ENCODE measurements around the gene CNTNAP5. TPM values are rescaled to one million over a fixed set of nuclear protein-coding genes. Genes with fewer than 3 reads are reported as not detected.

CNTNAP5 gene
- total RNA-seq, 1 donor from 2014 or later = 41.0 TPM

DNA sequence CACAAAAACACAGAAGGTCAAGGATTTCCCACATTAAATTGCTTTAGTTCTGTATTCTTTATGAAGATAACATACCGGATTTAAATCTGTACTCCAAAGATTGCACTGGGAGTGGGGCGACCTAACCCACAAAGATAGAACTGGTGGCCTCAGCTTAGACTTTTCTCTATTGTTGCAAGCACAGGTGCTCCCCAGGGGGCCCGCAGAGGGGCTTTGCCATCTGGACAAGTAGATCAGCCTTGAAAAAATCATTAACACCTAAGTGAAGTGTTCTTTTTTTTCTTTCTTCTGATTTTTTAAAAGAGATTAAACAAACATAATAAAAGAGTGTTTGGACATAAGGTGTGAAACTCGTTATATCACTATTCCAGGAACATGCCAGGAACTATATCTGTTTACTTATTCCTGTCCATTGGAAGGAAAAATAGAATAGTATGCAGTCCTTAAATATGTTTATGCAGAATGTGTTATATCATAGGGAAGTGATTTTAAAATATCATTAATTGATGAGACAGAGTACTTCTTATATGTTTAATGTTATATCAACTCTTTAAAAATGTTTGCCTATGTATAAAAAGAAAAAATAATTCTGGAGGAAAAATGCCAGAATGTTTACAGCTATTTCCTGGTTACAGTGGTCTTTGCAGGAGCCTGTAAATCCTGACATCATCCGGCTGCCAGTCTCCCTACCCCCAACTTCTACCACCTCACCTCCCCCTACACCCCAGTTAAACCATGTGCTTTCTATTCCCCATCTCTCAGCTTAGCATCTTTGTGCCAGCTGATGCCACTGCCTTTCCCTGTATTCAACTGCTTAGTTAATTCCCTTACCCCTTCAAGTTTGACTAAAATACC lies 679.2 kb downstream of the CNTNAP5 start:
- DNase-seq = no peak

DNA sequence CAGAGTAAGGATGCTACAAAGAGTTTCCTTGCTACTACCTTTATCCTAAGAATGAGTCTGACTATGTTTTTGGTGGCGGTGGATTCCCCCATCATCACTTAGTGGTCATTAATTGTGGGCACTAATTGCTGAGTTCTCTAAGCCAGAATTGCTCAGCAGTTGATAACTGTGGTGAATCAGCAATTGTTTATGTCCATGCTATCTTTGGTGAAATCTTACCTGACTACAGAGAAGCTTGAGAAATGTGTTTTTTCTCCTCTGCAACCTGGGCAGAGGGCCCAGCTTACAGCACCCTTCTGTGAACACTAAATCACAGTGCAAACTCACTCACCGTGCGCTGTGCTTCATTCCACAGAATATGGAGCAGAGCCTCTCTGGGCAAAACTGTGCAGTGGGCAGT lies 683.6 kb downstream of the CNTNAP5 start:
- no peak for DNase-seq

DNA sequence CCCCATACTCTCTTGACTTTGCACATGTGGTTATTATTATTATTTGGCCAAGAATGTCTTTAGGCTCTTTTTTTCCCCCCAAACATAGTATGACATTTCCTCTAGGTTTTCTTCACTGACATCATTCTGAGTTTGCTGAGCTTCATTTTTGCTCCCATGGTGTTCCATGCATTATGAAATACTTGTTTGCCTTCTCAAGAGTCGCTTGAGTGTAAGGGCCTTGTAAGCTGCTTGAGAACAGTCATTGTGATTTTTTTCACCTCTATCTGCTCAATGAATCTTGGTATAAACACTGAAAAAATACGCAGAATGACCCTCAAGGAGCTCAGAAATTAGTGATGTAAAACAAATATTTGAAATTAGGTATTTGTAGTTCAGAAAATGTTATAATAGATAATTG lies 688.9 kb downstream of the CNTNAP5 start:
- DNase-seq = no peak

GRCh38 chr2:124725187-124725586 lies 700.1 kb downstream of the CNTNAP5 start:
- no peak for DNase-seq

GRCh38 chr2:124740636-124741035 lies 715.5 kb downstream of the CNTNAP5 start:
- no peak for DNase-seq

- DNase-seq = no peak
Measured at GRCh38 chr2:124753842-124754241, 728.8 kb downstream of the CNTNAP5 start.

DNA sequence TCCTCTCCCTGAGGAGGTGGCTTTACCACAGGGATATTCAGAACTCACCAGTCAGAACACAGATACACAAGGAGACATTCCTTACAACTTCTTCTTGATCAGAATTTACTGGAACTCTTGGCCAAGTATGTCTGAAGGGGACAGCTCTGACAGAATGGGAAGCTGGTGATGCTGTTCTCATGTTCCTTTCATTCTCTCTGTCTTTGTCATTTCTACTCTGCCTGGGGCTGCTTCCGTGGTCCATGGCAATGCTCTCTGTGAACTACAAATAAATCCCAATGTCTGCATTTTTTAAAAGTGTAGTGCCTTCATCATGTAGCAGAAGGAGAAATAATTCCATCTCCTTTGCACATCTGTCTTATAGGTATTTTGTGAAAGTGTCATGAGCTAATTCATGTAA lies 730.3 kb downstream of the CNTNAP5 start:
- DNase-seq = no peak

DNA sequence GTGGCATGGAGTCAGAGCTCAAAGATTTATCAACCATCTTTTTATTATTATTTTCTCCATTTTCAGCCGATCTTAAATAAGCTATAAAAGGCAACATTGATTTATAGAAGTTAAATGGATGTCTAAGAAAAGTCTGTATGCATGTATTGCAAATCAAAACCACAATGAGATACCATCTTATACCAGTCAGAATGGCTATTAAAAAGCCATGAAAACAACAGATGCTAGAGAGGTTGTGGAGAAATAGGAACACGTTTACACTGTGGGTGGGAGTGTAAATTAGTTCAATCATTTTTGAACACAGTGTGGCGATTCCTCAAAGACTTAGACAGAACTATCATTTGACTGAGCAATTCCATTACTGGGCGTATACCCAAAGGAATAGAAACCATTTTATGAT lies 731.0 kb downstream of the CNTNAP5 start:
- DNase-seq = no peak

DNA sequence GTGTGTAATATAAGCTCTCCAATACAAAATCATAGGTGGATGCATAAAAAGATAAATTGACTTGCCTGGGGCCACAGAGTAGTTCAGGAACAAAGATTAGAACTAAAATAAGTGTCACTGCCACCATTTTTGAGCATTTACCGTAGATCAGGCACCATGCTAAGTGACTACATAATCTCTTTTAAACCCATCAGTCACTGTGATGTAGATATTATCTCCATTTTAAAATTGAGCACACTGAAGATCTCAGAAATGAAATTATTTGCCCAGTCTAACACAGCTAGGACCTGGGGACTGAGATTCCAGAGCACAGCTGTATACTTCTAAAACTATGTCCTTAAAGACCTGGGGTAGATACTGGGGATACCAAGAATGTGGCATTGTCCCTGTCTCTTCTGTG lies 737.3 kb downstream of the CNTNAP5 start:
- no peak for DNase-seq

DNA sequence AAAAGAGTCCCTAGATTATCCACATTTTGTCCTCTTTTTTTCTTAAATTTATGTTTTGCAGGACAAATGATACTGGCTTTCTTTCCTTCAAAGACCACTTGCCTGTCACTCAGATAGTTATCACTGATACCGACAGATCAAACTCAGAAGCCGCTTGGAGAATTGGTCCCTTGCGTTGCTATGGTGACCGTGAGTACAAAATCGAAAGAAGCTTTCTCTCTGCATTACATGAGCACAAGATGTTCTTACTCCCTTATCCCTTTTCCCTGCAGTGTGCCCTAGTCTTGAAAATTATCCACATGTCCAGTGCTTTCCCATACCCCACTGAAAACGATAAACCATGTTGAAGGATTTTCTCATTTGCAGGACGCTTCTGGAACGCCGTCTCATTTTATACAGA lies 738.5 kb downstream of the CNTNAP5 start:
- peak; percentile 22 for DNase-seq

DNA sequence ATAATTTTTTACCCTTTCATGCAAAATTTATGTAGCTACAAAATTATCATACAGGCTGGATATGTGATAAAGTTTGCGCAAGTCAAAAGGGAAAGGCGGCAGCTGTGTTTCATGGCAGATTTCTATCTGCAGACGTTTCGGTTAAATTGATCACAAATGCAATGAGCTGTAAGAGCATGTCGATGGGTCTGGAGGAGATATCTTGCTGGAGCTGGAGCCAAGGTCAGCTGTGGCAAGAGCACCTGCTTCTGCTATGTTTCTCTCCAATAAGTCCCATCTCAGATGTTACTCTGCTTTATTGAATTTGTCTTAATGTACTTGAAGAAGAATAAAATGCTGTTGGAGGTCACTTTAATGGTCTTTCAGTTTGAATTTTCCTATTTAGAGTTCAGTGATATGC lies 749.7 kb downstream of the CNTNAP5 start:
- no peak for DNase-seq

DNA sequence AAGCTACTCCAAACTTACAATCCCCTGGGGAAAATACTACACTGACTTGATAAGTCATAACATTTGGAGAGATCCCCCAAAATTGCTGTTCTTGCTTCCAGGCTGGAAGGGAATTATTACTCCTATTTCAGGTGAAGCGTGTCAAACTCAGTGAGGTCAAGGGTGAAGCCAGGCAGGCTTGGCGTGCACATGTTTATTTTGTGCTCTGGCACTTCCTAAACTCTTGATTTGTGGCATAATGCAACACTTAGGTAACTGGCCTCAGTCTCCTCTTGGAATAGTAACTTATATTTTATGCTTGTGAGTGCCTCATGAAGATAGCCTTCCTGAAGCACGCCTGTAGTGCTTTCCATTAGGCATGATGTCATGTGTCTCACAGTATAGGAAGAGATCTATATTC lies 751.2 kb downstream of the CNTNAP5 start:
- DNase-seq = no peak

DNA sequence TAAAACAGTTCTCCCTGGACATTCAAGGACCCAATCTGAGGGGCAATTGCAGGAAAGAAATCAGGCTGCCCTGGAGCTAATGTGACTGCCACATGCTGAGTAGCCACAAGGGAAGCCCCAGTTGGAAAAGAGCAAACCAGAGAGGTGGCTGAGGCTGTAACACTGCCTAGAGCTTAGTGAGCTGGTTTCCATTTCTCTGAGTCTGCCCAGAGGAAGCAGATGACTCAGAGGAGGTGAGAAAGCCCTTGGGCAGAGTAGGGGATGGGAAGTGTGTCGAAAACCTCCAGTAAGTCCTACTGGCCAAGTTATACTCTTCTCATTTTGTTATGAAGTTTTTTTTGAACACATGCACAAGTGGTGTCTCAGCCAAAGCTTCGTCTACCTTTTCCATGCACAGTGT lies 753.0 kb downstream of the CNTNAP5 start:
- DNase-seq = peak; percentile 9

DNA sequence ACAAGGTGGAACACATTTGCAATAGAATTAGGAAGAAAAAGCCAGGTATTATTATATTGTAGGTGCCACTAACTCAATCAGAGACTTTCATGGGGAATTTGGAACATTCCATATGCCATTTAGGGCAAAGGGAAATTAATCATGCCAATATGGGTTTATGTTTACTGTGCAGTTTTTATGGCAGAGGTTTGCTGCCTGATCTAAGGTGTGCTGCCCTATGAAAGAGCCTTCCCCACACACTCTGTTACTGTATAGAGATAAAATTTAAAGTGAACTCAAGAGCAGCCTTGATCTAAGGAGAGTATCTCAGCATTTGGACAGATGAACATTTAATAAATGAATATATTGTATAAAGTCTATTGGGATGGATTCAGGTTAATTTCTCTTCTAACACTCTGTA lies 771.6 kb downstream of the CNTNAP5 start:
- no peak for DNase-seq

DNA sequence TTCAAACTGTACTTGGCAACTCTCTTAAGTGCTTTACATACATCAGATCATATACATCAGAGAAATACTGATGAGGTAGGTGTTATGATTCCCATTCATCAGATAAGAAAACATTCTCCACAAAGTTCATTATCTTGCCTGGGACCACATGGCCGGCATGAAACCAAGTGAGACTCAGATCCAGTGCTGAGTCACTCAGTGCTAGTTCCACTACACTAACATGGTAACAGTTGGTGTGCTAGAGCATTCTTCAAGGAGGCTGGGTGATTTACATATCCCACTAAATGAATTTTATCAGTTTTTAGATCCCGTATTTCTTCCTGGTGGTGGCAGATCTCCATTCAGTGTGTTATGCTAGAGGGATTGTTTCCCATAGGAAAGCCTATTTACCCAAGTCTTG lies 772.0 kb downstream of the CNTNAP5 start:
- no peak for DNase-seq

DNA sequence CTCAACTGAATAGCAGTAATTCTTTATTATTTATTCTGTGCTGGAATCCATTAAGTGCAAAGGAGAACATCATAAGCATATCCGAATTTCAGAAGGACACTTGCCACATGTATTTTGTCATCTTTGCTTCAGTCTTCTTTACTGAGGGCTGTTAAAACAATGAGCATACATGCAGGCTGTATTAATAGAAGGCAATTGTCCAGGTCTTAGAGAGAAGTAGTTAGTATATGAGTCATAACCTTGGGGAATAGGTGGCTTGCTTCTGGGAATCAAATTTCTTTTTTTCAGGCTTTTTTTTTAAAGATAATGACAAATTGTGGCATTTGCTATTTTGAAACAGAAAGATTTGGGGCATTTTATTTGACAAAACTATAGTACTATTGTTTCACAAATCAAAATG lies 773.5 kb downstream of the CNTNAP5 start:
- no peak for DNase-seq

DNA sequence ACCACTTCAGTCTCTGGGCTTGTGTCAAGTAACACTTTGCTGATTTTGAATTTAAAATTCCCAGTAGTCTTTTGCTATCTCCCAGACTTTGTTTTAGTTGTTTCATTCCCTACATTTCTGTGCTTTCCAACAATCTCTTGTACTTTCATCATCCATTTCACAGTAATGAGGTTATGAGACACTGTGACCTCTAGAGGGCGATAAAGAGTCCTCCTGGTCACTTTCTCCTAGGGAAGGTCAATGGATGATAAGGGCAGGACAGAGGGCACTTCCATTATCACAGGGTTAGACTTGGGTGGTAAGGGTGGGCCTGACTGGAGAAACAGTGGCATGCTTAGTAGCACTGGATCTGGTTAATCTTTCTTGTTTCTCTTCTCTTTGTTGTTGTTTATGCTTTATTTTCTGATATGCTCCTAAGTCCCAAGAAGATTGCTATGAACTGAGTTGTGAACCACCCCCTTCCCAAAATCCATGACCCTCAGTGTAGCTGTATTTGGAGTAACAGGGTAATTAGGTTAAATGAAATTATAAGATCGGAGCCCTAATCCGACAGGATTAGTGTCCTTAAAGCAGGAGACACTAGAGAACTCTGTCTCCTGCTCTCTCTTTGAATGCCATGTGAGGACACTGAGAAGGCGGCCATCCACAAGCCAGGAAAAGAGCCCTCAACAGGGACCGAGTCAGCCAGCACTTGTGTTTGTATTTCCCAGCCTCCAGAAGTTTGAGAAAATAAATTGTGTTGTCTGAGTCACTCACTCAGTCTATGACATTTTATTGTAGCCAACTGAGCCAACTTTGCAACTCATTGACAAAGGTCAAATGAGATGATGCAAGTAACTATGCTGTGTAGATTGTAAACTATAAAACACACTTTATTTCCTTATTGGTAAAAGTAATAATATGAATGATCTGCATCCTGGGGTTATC lies 779.2 kb downstream of the CNTNAP5 start:
- no peak for DNase-seq

- no peak for DNase-seq
Measured at GRCh38 chr2:124805060-124805459, 780.0 kb downstream of the CNTNAP5 start.

DNA sequence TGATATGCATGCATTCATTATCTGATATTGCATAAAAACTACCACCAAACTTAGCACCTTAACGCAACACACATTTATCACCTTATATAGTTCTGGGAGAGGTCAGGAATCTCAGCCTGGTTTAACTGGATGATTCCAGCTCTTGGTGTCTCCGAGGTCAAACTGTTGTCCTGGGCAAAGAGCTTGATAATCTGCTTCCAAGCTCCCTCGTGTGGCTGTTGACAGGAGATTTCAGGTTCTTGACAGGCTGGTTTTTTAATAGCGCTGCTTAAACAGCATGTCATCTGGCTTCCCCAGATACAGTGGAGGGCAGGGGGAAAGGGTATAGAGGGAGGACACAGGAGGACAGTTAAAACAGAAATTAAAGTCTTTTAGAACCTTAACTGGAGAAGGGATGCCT lies 785.0 kb downstream of the CNTNAP5 start:
- peak; percentile 8 for DNase-seq

GRCh38 chr2:124814968-124815745 lies 790.1 kb downstream of the CNTNAP5 start:
- DNase-seq = no peak

GRCh38 chr2:124816007-124816406 lies 790.9 kb downstream of the CNTNAP5 start:
- DNase-seq = no peak

DNA sequence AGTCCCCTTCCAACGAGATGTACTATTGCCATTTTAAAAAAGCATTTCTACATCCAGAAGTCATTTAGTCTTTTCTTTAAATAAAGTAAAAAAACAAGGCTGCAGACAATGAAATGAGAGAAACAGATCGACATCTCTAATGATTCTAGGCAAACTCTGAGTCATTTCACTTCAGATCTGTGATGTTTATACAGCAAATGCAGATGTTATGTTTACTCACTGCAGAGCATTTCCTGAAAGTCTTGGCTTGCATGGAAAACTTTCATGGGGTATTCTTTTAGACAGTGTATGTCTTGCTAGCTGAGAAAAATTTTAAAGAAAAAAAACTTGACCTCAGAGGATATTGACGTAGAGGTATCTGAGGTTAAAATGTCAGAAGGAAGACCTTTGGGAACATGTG lies 797.4 kb downstream of the CNTNAP5 start:
- DNase-seq = no peak

GRCh38 chr2:124824441-124824840 lies 799.4 kb downstream of the CNTNAP5 start:
- no peak for DNase-seq
